Activated naive CD8-positive, alpha-beta T cell treated with anti-CD3 and anti-CD28 coated beads, Interleukin-2, amount 10 ng/mL, durations not matched to agents 7 days and 5 days (primary cell): ENCODE measurements around the gene FOXP4. TPM values are rescaled to one million over a fixed set of nuclear protein-coding genes. Genes with fewer than 3 reads are reported as not detected.

Experiments
- ATAC-seq: fragments of 150-1000 bp; cut with Tn5 transposase; one replicate; pipeline ENCODE4 v1.10.0; 2021; ENCODE audit warnings: low read depth, moderate library complexity
- POLR2A ChIA-PET: fragments of 350-600 bp; sonication (Branson Sonifier 250); formaldehyde crosslinking; loops from one replicate; lab custom pipeline; 2021; ENCODE audit warnings: antibody characterized with exemption; lab: Charles Lee
- DNase-seq: peaks from one replicate; pipeline ENCODE4 v3.0.0; 2021
- H3K27ac Mint-ChIP-seq: one replicate; pipeline ENCODE4 v1.8.0; 2022; ENCODE audit warnings: mild to moderate bottlenecking, mixed read lengths
- H3K27me3 Mint-ChIP-seq: one replicate; pipeline ENCODE4 v1.8.0; 2022; ENCODE audit warnings: mild to moderate bottlenecking, moderate library complexity, mixed read lengths
- H3K36me3 Mint-ChIP-seq: one replicate; pipeline ENCODE4 v1.8.0; 2021; ENCODE audit warnings: mild to moderate bottlenecking, mixed read lengths
- H3K4me1 Mint-ChIP-seq: one replicate; pipeline ENCODE4 v1.8.0; 2021; ENCODE audit warnings: mixed read lengths
- H3K4me3 Mint-ChIP-seq: one replicate; pipeline ENCODE4 v1.8.0; 2022; ENCODE audit warnings: mild to moderate bottlenecking, moderate library complexity, mixed read lengths
- H3K9me3 Mint-ChIP-seq: one replicate; pipeline ENCODE4 v1.8.0; 2021; ENCODE audit warnings: mixed read lengths
- microRNA-seq: library from miRNA; unstranded; fragments of <30 nt; microRNA quantifications from one replicate; pipeline ENCODE4 v1.2.0, GENCODE V29; 2022
- total RNA-seq, 2 experiments: library from RNA; stranded (reverse); gene quantifications; one replicate each; pipeline ENCODE4 v1.2.3, GENCODE V29; 2021

FOXP4 gene
- total RNA-seq, 2 experiments from 2014 or later, result 7.5 to 8.8 TPM

DNA sequence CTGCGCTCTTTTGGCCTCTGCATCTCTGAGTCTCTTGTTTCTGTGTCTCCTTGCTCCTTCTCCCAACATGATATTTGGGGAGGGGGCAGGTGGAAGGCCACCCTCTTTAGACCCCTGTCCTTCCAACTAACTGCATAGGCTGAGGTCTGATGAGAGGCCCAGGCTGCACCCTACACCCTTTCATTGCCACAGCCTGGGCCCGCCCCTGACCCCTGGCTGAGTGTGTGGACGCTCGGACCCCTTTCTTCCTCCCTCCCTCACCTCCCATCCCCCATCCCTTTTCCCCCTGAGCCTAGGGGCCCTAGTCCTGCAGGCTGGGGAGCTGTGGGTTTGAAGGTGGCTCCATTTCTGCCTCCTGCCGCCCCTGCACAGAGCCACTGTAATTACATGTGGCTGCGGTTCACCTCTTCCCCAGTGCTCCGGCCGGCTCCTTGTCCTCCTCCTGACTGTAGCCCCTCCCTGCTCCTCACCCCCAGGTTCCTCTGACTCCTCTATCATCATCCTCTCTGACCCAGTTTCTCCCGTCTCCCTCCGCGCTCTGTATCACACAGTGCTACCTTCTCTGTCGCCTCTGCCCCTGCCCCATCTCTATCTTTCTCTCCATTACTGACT, 98.9 kb downstream of the FOXP4 start:
- H3K27me3 Mint-ChIP-seq, result peaks cover 24% of the 10 kb centered on the region
- H3K4me3 Mint-ChIP-seq, result no peak overlapping the region
- no peak for ATAC-seq
- H3K36me3 Mint-ChIP-seq, result no peaks in the 10 kb centered on the region
- peaks cover 6% of the 10 kb centered on the region for H3K4me1 Mint-ChIP-seq
- H3K27ac Mint-ChIP-seq, result no peak overlapping the region
- H3K9me3 Mint-ChIP-seq, result no peaks in the 10 kb centered on the region
- POLR2A ChIA-PET, result no interaction called here
- no peak for DNase-seq

DNA sequence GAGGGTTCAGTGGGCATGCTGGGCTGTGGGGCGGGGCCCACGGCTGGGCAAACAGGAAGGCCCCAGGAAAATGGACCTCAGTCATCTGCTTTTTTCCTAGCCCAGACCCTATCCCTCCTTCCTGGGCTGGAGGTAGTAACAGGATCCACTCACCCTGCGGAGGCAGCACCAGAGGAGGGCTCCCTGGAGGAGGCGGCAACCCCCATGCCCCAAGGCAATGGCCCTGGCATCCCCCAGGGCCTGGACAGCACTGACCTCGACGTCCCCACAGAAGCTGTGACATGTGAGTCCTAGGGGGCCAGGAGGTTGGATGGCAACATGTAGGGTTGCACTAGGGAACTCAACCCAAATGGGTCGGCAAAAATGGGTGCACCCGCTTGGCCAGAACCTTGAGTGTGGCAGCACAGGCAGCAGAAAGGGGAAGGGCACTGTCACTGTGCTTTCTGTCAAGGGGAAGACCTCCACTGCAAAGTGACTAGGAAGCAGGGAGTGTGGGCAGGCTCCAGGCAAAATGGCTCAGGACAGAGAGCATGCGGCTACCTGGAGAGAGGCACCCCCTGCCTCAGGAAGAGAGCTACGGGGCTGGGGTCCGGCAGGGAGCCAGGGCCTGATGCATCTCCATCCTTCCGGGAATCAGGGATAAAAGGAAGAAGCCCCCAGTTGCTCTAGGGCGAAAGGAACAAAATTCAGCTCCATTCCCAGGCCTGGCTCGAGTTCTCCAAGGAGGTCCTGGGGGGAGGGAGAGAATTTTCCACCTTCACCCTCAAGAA, 100.0 kb downstream of the FOXP4 start:
- ATAC-seq (no peak), DNase-seq (no peak)
- Mint-ChIP-seq H3K36me3 (no peaks in the 10 kb centered on the region), H3K27ac (no peak overlapping the region), H3K4me1 (peaks cover 6% of the 10 kb centered on the region), H3K9me3 (no peaks in the 10 kb centered on the region), H3K4me3 (no peak overlapping the region), H3K27me3 (peaks cover 15% of the 10 kb centered on the region)
- POLR2A ChIA-PET, result no interaction called here

DNA sequence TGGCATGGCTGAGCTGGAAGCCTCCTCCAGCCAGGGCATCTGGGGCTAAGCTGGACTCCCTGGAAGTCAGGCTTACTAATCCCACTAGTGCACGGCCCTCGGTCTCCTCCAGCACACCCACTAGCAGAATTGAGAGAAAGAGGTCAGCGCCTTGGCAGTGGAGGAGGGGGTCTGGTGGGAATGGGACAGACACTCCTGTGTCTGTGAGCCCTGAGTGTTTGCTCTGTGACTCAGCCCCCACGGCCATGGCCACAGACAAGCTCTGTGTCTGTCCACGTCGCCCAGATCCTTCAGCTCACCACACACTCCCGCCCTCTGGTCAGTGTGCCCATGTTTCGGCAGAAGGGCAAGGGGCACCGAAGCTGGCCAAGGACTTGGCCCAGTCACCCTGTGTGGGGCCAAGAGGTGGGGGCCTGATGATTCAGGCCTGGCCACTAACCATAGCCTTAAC, 100.9 kb downstream of the FOXP4 start:
- POLR2A ChIA-PET, result no interaction called here
- no peak for ATAC-seq
- H3K27ac Mint-ChIP-seq, result no peak overlapping the region

DNA sequence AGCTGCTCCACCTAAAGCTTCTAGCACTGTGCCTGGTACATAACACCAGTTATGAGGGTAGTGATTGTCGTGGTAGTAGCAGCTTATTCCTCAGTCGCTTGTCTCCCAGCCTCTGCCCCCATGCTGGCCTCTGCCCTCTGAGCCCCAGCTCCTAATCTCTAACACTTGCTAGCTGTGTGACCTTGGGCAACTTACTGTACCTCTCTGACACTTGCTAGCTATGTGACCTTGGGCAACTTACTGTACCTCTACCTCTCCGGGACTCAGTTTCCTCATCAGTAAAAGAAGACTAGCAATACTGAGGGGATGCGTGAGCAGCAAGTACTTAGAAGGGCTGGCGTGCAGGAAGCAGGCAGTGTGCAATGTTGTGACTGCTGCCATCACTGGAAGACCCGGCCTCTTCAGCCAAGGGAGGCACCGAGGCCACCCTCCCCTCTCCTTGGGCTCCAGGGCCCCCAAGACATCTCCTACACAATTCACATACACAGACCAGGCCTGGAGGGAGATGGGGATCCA, 101.9 kb downstream of the FOXP4 start:
- POLR2A ChIA-PET, result no interaction called here
- DNase-seq (no peak), ATAC-seq (no peak)
- Mint-ChIP-seq H3K4me3 (no peak overlapping the region), H3K4me1 (peaks cover 4% of the 10 kb centered on the region), H3K9me3 (no peaks in the 10 kb centered on the region), H3K36me3 (no peaks in the 10 kb centered on the region), H3K27me3 (peaks cover 5% of the 10 kb centered on the region), H3K27ac (no peak overlapping the region)

More for the DNA sequence above, 100.9 kb downstream of the FOXP4 start:
- no peak overlapping the region for H3K4me3 Mint-ChIP-seq
- no peaks in the 10 kb centered on the region for H3K36me3 Mint-ChIP-seq
- DNase-seq, result no peak
- H3K4me1 Mint-ChIP-seq, result peaks cover 6% of the 10 kb centered on the region
- H3K9me3 Mint-ChIP-seq, result no peaks in the 10 kb centered on the region
- peaks cover 12% of the 10 kb centered on the region for H3K27me3 Mint-ChIP-seq

DNA sequence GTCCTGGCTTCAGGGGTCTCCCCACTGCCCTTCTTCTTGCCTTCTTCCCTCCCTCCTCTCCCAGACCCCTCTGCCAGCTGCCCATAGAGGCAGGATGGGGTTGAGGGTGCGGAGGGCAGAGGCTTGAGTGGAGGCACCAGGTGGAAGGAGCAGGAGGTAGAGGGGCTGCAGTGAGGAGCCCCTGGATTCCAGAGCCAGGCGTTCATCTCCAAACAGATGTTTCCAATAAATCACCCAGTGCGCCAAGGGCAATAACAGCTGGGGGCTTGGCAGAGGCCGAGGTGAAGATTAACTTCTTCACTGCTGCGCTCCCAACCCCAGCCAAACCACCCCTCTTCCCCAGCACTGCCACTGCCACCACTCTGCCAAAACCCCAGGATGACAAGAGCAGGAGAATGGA, 102.7 kb downstream of the FOXP4 start:
- H3K27me3 Mint-ChIP-seq, result peaks cover 2% of the 10 kb centered on the region
- H3K9me3 Mint-ChIP-seq, result no peaks in the 10 kb centered on the region
- ATAC-seq (no peak), DNase-seq (no peak)
- H3K36me3 Mint-ChIP-seq, result no peaks in the 10 kb centered on the region
- POLR2A ChIA-PET, result no interaction called here
- H3K4me1 Mint-ChIP-seq, result no peaks in the 10 kb centered on the region
- no peak overlapping the region for H3K4me3 Mint-ChIP-seq
- no peak overlapping the region for H3K27ac Mint-ChIP-seq

DNA sequence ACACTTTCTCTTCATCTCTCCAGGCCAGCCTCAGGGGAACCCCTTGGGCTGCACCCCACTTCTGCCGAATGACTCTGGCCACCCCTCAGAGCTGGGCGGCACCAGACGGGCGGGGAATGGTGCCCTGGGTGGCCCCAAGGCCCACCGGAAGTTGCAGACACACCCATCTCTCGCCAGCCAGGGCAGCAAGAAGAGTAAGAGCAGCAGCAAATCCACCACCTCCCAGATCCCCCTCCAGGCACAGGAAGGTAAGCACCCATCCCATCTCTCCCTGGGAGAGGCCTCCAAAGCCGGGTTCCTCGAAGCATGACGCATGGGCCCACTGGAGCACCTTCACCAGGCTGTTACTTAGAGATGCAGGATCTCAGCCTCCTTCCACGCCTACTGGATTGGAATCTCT, 103.4 kb downstream of the FOXP4 start:
- DNase-seq (no peak), ATAC-seq (no peak)
- Mint-ChIP-seq H3K4me3 (no peak overlapping the region), H3K4me1 (no peaks in the 10 kb centered on the region), H3K27me3 (peaks cover 2% of the 10 kb centered on the region), H3K9me3 (no peaks in the 10 kb centered on the region), H3K36me3 (no peaks in the 10 kb centered on the region), H3K27ac (no peak overlapping the region)
- POLR2A ChIA-PET, result no interaction called here

DNA sequence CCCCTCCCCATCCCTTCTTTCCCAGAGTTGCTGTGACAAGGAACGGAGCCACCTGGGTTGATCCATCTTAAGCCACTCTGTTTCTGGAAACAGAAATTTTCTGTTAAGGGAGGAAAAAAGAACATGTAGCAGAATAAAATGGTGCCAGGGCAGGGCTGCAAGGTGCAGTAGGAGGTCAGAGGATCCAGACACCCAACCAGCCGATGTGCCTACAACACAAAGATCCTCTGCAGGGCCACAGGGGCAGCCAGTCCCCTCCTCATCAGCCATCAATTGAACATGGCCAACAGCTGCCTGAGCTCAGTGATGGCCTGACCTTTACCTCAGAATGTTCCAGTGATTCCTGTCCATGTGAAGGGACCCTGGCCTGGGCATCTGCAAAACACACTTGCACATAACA, 103.9 kb downstream of the FOXP4 start:
- Mint-ChIP-seq H3K27me3 (peaks cover 2% of the 10 kb centered on the region), H3K9me3 (no peaks in the 10 kb centered on the region), H3K4me3 (no peak overlapping the region), H3K27ac (no peak overlapping the region), H3K36me3 (no peaks in the 10 kb centered on the region), H3K4me1 (no peaks in the 10 kb centered on the region)
- no peak for ATAC-seq
- DNase-seq, result no peak
- POLR2A ChIA-PET, result no interaction called here

DNA sequence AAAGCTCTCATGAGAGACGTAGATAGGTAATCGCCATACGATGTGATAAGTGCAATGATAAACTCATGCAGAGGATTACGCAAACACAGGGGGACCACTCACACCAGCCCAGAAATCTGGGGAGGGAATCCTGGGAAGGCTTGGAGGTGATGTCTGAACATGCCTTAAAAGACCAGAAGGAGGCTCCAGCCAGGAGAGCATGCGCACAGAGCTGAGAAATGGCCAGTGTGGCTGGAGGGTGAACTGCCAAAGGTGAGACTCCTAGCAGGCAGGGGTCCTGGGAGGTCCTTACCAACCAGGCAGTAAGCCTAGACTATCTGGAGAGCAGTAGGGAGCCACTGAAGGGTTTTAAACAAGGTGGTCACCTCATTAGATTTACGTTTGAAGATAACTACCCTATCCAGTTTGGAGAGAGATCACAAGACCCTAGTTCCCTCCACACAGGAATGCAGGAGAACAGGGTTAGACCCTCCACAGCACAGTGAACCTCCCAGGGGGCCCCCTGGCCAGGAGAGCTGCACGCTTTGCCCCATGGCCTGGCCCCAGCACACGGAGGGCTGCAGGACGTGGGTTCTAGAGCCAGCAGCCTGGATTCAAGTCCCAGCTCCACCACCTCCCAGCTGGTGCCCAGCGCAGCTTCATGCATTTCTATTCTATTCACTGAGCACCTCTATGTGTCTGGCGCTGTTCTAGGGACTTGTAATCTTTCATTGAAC, 105.2 kb downstream of the FOXP4 start:
- H3K27me3 Mint-ChIP-seq, result peaks cover 2% of the 10 kb centered on the region
- POLR2A ChIA-PET, result no interaction called here
- no peaks in the 10 kb centered on the region for H3K36me3 Mint-ChIP-seq
- no peak overlapping the region for H3K27ac Mint-ChIP-seq
- H3K4me3 Mint-ChIP-seq, result no peak overlapping the region
- ATAC-seq (peak; percentile 14), DNase-seq (no peak)
- H3K4me1 Mint-ChIP-seq, result peaks cover 3% of the 10 kb centered on the region
- H3K9me3 Mint-ChIP-seq, result no peaks in the 10 kb centered on the region

Small RNAs within 50 kb of the gene (microRNA-seq; reads per million reads assigned to microRNA genes)
- gene MIR4641, result not detected

Other genes with a start within 250 kb of the FOXP4 start
- under 1 TPM; 0.82 to 1.00 TPM for gene NCR2, start 210.8 kb upstream of the FOXP4 start, total RNA-seq
- gene MDFI, start 92.1 kb downstream of the FOXP4 start, total RNA-seq, result not detected
- gene TFEB, start 189.2 kb downstream of the FOXP4 start, total RNA-seq, result 10 to 100 TPM; 17.6 TPM
- gene PGC, start 201.0 kb downstream of the FOXP4 start, total RNA-seq, result not detected
- gene FRS3, start 233.5 kb downstream of the FOXP4 start, total RNA-seq, result 1 to 10 TPM; 6.2 to 8.3 TPM
- not detected for gene PRICKLE4, start 234.4 kb downstream of the FOXP4 start, total RNA-seq
- gene TOMM6, start 241.3 kb downstream of the FOXP4 start, total RNA-seq, result 100 to 1,000 TPM; 157 to 163 TPM